Psoas muscle (tissue), 8 donors: ENCODE results near the gene PARVG. TPM values are rescaled to one million over a fixed set of nuclear protein-coding genes. Genes with fewer than 3 reads are reported as not detected.

Experiments used
- ATAC-seq, 4 donors: fragments of 200-7000 bp; cut with Tn5 transposase; one replicate each; pipeline ENCODE4 v1.9.1; 2020; ENCODE audit warnings: moderate library complexity in 3 of 4, mild to moderate bottlenecking in 2 of 4
- DNase-seq, 2 donors: peaks; one replicate each; pipeline ENCODE4 v3.0.0-alpha.2; 2020
- H3K27ac ChIP-seq: fragments of 200-600 bp; one replicate; pipeline ENCODE4 v1.8.0; 2022
- H3K27me3 ChIP-seq, 3 donors: fragments of 200-600 bp in 1 of 3; one replicate each; pipeline versions ENCODE4 v1.6.1 to v1.8.0; 2013 to 2022; ENCODE audit warnings: low read length in 2 of 3, mild to moderate bottlenecking in 2 of 3, moderate library complexity in 1 of 3; ENCODE audit not compliant: insufficient read depth in 3 of 3
- H3K36me3 ChIP-seq, 2 donors: fragments of 200-600 bp in 1 of 2; one replicate each; pipeline versions ENCODE4 v1.6.1 to v1.8.0; 2013 to 2022; ENCODE audit warnings: low read depth in 1 of 2, mild to moderate bottlenecking in 1 of 2, moderate library complexity in 1 of 2; ENCODE audit not compliant: insufficient read depth in 1 of 2
- H3K4me1 ChIP-seq: fragments of 200-600 bp; one replicate; pipeline ENCODE4 v1.8.0; 2022
- H3K4me3 ChIP-seq: fragments of 200-600 bp; one replicate; pipeline ENCODE4 v1.8.0; 2022; ENCODE audit warnings: mild to moderate bottlenecking
- H3K9me3 ChIP-seq: fragments of 200-600 bp; one replicate; pipeline ENCODE4 v1.8.0; 2022
- CTCF ChIP-seq: fragments of 200-600 bp; IDR thresholded peaks from one replicate; pipeline ENCODE4 v1.8.0; 2022; ENCODE audit warnings: antibody characterized with exemption
- WGBS, 3 donors: extraction: QIAGEN DNeasy Blood & Tissue Kit; methylation state at CpG; one replicate each; pipeline versions ENCODE4 v1.1.6 to v1.1.7; 2013; 5-methylcytosine and 5-hydroxymethylcytosine counted together
- intact Hi-C, 2 donors: fragments of 100-400 bp; cut with DNase I; formaldehyde crosslinking; loops; one replicate each; pipeline versions ENCODE4 v1.11.0 to v1.14.2; 2022
- polyA plus RNA-seq, 3 donors: library from polyadenylated mRNA; stranded (reverse); fragments of 200-250 nt; gene quantifications; one replicate each; pipeline ENCODE4 v1.2.3, GENCODE V29; 2013
- total RNA-seq, 4 donors: library from RNA; stranded (reverse); fragmentation: NEBNext Ultra II Directional in 2 of 4; extraction: Animal tissue kit (Norgen Biotek cat#: 25700) in 2 of 4; gene quantifications; one replicate each; pipeline versions ENCODE4 v1.2.1 to v1.2.4, GENCODE V29; 2021 to 2023
- donor health status: healthy with polysubstance abuse.
- donor health status: DM: no; HTN: no; CAD: no; lungs with moderate emphysema.
- donor health status: Bipolar disorder and iron deficiency.
- donor health status: healthy.
- donor health status: DM: yes; HTN: yes; CAD: no.
- donor health status: DM: no; HTN: no; CAD: no.
- donor health status: DM: no; HTN: no; CAD: no.
- donor health status: DM: yes; HTN: yes; CAD: no.

PARVG gene
- total and polyA plus RNA-seq, 7 donors: 0.77 to 3.2 (median 1.5) TPM

- Histone ChIP-seq H3K9me3 (peaks cover 8% of the 10 kb centered on the region), H3K36me3 (peaks cover 4 to 69% of the 10 kb centered on the region in 2 donors), H3K27me3 (no peaks in the 10 kb centered on the region), H3K4me1 (peaks cover 10% of the 10 kb centered on the region), H3K27ac (no peak overlapping the region), H3K4me3 (no peak overlapping the region)
- WGBS, 3 donors: 41 to 62% (median 52%) methylated on average over 6 of the region's 6 CpGs
- DNase-seq: no peak
- intact Hi-C loops: no loop called here
- TF ChIP-seq CTCF: no peak
- no peak for ATAC-seq
Measured at GRCh38 chr22:44133161-44133560, 47.6 kb upstream of the PARVG start.

- Histone ChIP-seq H3K4me3 (no peak overlapping the region), H3K36me3 (peaks cover 4 to 77% of the 10 kb centered on the region in 2 donors), H3K9me3 (peaks cover 8% of the 10 kb centered on the region), H3K4me1 (peaks cover 7% of the 10 kb centered on the region), H3K27ac (no peak overlapping the region), H3K27me3 (no peaks in the 10 kb centered on the region)
- intact Hi-C loops: no loop called here
- peak in 3 of 4 donors; percentile 25 to 56 (median 43) for ATAC-seq
- no peak for TF ChIP-seq CTCF
- WGBS, 3 donors: 67 to 75% (median 75%) methylated on average over 21 of the region's 21 CpGs
- DNase-seq: peak; percentile 77
Measured at GRCh38 chr22:44133901-44134571, 46.7 kb upstream of the PARVG start.

- no peak for TF ChIP-seq CTCF
- peaks cover 8% of the 10 kb centered on the region for H3K9me3 ChIP-seq
- intact Hi-C loops: no loop called here
- H3K27ac ChIP-seq: no peak overlapping the region
- peaks cover 4 to 97% of the 10 kb centered on the region in 2 donors for H3K36me3 ChIP-seq
- ATAC-seq: no peak
- no peaks in the 10 kb centered on the region for H3K4me1 ChIP-seq
- 94 to 97% (median 96%) methylated on average over 8 of the region's 8 CpGs for WGBS, 3 donors
- H3K27me3 ChIP-seq: no peaks in the 10 kb centered on the region
- peak in 1 of 2 donors; percentile 28 for DNase-seq
- H3K4me3 ChIP-seq: no peak overlapping the region
Measured at GRCh38 chr22:44136112-44136511, 44.6 kb upstream of the PARVG start.

GRCh38 chr22:44136786-44137185, 43.9 kb upstream of the PARVG start:
- DNase-seq (no peak), ATAC-seq (no peak)
- peaks cover 8% of the 10 kb centered on the region for H3K9me3 ChIP-seq
- no peaks in the 10 kb centered on the region for H3K4me1 ChIP-seq
- H3K4me3 ChIP-seq: no peak overlapping the region
- TF ChIP-seq CTCF: no peak
- no peaks in the 10 kb centered on the region for H3K27me3 ChIP-seq
- H3K27ac ChIP-seq: no peak overlapping the region
- H3K36me3 ChIP-seq: peaks cover 4 to 98% of the 10 kb centered on the region in 2 donors
- intact Hi-C loops: no loop called here

- H3K36me3 ChIP-seq: peaks cover 4 to 98% of the 10 kb centered on the region in 2 donors
- no peak overlapping the region for H3K4me3 ChIP-seq
- no peak for TF ChIP-seq CTCF
- H3K27me3 ChIP-seq: no peaks in the 10 kb centered on the region
- peak in 1 of 2 donors; percentile 35 for DNase-seq
- no peaks in the 10 kb centered on the region for H3K4me1 ChIP-seq
- intact Hi-C loops: no loop called here
- WGBS, 3 donors: 94 to 98% (median 95%) methylated on average over 3 of the region's 3 CpGs
- H3K9me3 ChIP-seq: peaks cover 8% of the 10 kb centered on the region
- no peak overlapping the region for H3K27ac ChIP-seq
- no peak for ATAC-seq
Measured at GRCh38 chr22:44137415-44137814, 43.3 kb upstream of the PARVG start.
